GM19351 (cell line): Measurements from ENCODE around the gene MYRF.

Source experiments
- ATAC-seq: cut with Tn5 transposase; IDR thresholded peaks from one replicate; pipeline ENCODE4 v1.9.1; 2021; ENCODE audit warnings: mild to moderate bottlenecking, moderate library complexity; ENCODE audit not compliant: unreplicated experiment

MYRF gene

DNA sequence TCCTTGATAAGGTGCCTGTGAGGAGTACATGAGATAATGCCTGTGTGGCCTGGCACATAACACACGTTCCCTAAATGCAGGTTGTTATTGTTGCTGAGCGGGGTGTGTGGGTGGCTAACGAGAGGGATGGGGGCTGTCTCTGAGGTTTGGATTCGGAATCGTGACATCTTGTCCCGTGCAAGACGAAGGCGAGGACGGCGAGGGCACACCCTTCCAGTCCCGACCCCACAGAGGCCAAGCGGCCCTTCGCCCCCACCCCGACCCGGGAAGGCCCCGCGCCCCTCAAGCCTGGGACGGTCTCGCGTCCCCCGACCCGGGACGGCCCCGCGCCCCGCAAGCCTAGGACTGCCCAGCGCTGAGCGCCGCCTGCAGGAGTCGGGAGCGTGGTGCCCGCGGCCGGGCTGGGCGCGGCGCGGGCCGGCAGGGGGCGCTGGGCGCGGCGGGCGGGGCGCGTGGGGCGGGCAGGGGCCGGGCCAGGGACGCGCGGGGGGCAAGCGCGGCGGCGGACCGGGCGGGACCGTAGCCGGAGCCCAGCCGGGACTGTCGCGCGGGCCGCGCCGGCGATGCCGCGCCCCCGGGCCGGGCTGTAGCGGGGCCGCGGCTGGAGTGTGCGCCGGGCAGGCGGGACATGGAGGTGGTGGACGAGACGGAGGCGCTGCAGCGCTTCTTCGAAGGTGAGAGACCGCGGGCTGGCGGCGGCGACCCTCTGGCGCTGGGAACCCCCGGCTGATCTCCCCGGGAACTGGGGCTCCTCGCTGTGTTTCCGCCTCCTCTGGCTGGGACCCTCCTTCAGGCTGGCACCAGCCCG, at the start of gene MYRF:
MYRF (plus strand) TSS at position 520 of the 808 bp plus-strand sequence; CDS start at position 629, 109 bp downstream.
- ATAC-seq = peak; percentile 40

DNA sequence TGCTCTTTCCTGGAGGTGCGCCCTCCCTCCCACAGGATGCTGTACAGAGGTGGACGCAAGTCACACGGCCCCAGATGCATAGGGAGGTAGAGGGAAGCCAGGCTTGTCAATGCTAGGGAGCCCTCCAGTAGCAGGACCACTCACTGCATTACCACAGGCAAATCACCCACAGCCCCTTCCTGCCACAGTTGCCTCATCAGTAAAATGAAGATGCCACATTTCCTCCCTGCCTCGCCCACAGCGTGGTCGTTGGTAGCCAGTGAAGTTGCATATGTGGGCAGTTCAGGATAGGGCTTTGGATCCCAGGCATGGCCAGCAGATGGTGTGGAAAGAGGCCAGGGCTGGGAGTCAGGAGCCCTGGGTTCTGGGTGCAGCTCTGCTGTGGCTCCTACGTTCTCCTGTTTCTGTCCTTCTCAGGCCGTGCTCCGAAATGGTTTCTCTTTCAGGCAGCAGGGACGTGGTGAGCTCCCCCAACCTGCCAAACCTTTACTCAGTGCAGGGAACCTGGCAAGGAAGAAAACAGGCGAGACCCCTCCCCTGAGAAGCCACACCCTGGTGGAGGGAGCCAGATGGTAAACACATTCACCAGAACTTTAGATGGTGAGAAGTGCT, 49.6 kb upstream of the MYRF start:
- no peak for ATAC-seq

DNA sequence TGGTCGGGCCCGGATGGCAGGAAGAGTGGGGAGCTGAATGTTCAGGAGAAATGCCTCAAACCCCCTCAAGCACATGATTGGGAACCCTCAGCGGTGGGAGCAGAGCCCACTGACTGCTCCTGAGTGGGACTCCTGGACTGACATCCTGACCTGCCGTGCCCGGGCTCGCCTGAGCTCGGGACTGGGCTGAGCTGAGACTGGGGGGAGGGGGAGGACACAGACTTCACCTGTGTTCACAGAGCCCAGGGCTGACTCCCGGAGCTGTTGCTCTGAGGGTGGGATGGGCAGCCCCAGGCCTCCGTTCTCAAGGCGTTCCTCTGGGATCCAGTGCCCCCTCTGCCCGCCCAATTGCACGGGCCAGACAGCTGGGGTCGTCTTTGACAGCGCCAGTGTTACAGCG, 47.6 kb upstream of the MYRF start:
- no peak for ATAC-seq

DNA sequence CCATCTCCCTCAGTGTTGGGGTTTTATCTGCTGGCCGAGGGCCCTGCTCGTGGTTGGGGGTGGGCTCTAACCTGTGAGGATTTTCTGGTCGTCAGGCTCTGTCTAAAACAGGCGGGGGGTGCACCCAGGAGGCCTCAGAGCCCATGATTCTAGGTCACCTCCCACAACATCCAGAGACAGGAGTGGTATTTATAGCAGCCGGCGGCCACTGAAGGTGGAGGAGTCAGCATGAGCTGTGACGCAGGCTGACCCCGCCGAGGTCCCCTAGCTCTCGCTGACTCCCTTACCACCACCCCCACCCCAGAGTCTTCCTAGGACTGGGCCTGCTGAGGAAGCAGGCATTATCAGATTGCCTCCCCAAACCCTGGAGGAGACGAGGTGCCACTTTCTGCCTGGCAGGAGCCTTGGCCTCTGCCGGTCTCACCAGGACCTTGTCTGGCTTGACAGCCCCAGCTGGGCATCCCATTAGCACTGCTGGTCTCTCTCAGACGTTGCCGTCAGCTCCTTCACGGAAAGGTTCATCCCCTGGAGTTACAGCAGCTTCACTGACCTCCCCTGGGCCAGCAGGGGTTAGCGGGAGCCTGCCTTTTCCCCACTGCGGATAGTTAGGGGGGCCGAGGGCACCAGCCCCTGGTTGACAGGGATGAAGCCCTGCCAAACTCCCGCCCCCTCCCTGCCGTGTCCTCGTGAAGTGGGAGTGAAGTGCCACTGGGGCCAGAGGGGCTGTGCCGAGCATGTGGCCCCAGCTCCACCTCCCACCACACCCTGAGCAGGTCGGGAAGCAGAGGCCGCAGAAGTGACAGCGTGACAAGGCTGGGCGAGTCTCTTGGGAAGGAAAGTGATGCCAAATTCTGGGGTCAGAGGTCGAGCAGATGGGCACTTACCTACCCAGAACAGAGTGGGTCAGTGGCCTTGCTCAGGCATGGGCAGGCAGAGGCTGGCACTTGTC, 45.7 kb upstream of the MYRF start:
- ATAC-seq = no peak

DNA sequence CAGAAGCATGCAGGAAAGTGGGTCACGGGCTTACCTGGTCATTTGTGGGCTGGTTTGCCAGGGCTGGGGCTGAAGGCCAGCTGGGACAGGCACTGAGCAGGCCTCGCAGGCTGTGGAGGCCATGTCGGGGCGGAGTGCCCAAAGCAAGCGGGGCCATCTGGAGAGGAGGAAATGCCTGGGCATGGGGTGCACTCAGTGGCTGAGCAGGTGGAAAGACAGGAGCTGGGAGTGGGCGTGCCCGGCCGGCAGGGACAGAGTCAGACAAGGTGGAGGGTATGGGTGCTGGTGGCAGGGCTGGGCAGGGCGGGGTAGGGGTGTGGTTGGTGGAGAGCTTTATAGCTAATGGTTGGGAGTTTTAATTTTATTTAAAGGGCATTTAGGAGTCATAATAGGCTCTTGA, 44.9 kb upstream of the MYRF start:
- ATAC-seq = no peak

DNA sequence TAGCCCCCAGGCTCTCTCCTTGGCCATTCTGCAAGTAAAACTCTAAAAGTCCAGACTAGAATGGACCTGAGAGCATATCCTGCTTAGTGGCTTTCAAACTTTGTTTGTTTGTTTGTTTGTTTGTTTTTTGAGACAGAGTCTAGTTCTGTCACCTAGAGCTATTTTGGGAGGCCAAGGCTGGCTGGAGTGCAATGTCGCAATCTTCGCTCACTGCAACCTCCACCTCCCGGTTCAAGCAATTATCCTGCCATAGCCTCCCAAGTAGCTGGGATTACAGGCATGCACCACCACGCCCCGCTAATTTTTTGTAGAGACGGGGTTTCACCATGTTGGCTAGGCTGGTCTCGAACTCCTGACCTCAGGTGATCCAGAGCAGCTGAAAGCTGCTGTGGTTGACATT, 43.3 kb upstream of the MYRF start:
- no peak for ATAC-seq

DNA sequence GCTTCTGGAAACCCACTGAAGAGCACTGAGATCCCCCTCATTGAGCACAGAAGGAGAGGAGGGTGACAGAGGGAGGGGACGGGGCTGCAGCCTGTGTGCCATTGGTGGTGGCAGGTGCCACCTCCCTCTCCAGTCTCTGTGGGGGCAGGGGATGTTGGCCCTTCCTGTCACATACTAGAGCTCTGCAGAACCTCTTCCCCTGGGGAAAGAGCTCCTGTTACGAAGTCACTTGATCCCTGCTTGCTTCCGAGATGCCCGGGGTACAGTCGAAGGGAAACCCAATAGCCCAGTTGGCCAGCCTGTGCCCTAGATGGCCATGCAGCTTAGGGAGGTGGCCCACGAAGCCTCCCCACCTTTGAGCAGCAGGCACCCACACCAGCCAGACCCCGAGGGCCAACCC, 42.9 kb upstream of the MYRF start:
- no peak for ATAC-seq

DNA sequence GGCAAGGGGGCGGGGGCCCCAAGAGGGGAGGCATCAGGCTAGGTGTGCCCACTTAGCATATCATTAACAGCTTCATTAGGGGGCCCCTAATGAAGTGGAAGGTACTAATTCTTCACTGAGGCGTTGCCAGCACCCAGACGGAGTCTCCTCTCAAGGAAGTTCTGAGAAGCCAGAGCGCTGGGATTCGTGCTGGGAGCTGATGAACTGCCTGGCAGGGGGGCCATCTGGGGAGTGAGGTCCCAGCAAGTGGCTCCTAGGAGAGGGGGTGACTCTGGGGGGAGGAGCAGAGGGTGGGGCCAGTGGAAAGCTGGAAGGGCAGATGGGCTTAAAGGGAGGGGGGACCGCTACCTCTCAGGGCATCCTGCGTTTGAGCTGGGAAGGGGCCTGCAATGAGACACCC, 42.4 kb upstream of the MYRF start:
- no peak for ATAC-seq

DNA sequence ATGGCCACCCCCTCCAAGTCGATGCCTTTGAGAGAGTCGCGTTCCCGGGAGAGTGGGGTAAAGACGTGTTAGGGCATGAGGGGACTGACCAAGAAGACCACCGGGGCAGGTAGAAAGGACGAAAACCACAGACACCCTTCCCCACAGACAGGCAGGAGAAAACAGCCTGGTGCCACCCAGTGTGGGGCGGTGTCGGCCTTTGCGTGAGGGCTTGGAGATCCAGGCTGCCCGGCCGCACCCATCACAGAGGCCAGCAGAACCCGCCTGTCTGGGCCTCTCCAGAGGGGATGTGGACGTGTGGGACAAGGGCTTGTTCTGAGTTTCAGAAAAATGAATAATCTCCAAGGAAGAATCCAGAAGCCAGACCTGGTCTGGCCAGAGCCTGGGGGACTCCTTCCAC, 41.4 kb upstream of the MYRF start:
- ATAC-seq = no peak

DNA sequence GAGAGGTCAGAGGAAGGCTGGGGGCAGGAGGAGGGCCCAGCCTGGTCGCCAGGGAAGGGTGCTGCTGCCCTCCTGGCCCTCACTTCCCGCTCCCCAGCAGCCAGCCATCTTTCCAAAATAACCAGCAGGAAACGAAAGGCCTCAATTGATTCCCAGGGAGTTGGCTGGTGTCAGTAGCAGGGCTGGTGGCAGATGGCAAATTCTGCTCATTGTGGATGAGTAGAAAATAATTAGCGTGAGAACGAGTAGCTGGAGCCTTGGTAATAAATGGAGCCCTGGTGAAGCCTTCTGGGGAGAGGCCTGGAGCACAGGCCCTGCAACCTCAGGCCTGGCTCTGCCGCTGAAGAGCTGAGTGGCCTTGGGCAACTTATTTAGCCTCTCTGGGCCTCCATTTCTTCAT, 40.9 kb upstream of the MYRF start:
- no peak for ATAC-seq

DNA sequence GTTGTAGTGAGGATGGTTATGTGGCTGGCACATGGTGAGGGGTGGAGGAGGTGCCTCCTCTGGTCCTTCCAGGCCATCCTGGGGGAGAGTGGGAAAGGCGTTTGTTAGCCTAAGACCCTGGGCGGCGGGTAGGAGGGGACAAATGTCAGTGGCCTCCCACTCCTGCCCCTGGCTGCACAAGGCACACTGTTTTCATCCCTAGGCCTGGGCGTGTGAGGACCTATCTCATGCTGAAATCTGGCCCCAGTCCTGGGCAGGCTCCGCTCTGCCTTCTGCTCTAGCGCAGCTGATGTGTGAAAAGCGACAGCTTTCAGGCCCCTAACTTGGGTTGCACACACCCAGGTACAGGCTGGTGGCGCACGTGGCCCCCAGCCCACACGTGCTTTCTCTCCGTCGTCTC, 40.1 kb upstream of the MYRF start:
- ATAC-seq = no peak

DNA sequence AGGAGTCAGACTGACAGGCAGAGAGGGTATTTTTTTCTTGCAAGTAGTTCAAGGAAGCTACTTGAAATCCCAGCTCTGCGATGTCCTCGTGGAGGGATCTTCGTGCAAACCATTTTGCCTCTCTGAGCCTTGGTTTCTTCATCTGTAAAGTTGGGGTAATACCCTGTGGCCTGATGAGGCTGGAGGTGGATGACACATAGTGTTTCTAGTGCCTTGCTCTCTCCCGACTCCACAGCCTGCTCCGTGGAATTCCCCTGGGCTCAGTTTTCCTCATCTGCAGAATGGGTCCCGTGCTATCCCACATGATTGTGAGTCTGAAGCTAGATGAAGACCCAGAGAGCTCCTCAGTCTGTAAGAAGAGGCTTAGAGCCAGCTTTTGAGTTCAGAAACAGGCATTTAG, 39.6 kb upstream of the MYRF start:
- no peak for ATAC-seq

DNA sequence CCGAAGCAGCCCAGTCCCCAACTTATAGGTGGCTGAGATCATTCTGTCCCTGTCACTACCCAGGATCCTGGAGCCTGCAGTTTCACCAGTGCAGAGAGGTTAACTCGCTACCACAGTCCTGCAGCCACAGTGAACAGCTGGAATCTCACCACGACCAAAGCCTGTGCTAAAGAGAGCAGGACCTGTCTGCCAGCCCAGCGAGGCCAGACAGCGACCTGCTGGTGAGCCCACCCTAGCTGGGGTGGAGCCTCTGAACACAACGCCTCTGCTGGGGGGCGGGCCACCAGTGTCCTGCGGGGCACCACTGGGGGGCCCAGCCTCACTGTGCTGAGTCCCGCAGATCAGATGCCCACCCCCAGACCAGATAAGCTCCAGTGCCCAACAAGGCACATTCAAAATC, 39.0 kb upstream of the MYRF start:
- no peak for ATAC-seq

DNA sequence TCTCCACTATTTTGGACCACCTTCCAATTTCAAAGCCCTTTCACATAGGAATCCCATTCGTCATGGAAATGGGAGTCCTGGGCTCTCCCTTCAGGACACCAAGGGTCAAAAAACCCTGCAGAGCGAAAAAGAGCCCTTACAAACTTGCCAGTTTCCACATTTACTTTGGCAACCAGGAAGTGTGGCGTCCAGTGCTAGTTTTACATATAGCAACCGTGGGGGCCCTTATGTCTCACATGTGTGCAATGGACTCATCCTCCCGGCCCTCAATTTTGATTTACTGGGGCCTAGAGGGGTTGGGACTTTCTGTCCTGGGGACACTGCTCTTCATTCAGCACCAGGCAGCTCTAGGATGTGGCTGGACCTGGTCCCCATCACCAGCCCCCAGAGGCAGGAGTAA, 38.5 kb upstream of the MYRF start:
- ATAC-seq = no peak

DNA sequence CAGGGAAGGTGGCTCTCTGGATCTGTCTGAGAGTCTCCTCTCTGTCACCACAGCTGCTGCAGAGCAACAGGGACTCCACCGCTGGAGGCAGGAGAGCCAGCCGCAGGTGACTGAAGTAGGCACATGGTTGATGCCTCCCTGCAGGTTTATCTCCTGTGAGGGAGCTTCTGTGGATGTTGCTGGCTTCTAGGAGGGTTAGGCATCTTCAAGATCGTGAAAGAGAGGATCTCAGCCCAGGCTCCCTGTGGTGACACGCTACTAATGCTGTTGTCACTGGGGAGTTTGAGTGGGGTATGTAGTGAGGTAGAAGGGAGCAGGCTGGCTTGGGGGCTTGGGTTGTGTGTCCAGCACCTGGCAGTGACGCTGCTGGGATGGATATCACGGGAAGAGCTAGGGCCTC, 38.1 kb upstream of the MYRF start:
- ATAC-seq = no peak

DNA sequence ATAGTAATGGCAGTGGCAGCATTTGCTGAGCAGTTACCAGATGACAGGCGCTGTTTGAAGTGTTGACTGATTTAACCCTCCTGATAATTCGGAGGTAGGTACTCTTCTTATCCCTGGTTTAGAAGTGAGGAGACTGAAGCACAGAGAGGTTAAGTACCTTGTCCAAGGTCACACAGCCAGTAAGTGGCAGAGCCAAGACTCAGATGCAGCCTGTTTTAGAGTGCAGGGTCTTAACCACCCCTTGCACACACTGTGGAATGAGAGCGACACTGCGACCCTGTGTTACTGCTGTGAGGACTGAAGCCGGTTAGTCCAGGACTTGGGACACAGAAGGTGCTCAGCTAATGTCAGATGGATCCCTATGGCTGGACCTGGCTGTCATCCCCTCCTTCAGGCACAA, 37.5 kb upstream of the MYRF start:
- no peak for ATAC-seq

DNA sequence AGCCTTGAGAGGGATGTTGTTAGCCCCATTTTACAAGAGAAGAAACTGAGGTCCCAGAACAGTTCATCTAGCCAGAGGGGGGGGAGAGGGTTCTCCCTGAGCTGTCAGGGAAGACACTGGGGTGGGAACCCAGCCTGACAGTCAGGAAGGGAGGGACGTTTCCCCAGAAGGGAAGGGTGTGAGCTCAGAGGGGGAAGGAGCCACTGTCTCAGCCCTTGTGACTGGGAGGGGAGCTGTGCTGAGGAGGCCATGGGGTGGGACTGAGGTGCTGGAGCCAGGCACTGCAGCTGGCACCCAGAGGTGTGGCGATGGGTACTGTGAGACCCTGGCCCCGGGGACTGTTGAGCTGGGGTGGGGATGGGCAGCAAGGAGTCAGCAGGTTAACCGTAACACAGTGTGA, 36.6 kb upstream of the MYRF start:
- ATAC-seq = no peak

DNA sequence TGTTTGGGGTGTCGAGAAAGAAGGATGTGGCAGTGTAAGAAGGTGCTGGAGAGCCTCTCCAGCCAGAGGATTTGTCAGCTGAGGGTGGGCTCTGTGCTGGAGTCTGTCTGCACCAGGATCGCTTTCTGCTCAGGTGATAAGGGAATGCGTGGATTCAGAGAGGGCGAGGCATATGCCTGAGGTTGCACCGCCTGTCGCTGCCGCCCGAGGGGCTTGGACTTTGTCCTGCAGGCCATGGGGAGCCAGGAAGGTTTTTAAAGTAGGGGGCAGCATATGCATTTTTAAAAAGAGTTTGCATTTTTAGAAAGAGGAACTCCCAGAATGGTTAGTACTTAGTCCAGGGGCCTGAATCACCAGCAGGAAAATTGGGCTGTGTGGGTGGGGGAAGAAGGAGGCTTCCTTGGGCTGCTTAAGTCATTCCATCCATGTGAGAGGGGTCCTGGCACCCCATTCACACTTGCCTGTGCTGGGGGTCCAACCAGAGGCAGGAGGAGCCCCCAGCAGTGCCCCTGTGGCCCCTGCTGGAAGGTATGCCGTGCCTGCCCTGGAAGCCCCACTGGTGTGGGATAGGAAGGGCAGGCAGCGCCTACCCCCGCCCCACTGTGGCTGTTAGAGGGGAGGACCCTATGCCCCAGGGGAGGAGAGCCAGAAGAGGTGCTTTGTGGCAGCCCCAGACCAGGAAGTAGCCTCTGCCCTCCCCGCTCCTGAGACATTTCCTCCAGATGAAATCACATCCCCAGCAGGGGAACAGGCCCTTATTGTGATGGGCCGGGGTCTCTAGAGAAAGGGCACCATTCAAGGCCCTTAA, 35.8 kb upstream of the MYRF start:
- no peak for ATAC-seq

DNA sequence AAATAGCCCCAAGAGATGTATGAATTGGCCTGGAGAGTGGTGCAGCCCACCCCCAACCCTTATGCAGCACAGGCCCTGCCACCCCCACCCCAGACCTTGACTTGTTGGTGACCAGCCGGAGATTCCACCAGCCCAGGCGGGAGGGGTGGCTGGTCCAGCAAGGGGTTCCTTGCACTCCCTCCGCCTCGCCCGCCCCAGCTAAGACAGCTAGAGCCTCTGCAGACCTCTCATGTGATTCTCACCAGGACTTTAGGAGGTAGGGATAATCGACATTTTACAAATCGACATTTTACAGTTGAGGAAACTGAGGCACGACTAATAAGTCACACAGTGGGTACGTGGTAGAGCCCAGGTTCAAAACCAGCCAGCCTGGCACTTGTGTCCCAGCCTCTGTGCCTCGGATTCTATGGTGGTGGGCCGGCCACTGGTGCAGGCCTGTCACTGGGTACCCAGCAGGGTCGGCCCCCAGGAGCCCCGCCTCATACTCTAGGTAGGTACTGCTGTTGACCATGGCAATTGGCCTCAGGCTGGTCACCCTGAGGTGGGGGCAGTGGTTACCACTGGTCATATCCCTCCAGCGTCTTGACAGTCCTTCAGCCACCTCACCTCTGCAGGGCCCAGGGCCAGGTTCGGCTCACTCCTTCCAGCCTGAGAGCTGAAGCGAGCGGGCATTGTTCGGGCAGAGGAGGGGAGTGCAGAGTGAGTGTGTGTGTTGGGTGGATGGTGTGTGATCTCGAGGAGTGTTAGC, 35.0 kb upstream of the MYRF start:
- no peak for ATAC-seq

DNA sequence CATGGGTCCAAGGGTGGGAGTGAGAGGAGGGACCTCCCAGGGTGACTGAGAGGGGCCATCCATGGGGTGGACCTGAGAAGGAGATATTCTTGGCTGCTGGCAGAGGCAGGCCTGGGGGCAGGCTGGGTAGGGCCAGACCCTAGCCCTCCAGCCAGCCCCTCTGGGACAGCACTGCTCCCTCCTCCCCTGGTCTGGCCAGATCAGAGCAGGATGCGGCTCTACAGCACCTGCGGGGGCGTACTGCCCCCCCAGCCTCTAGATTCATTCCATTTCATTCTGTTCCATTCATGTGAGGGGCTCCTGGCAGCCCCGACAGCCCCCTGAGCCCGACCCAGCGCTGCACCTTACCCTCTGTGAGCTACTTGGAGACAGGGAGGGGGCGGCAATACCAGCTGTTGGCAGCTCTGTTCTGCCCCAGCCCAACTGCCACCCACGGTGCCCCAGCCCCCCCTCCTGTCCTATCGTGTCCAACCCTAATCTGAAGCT, 34.3 kb upstream of the MYRF start:
- ATAC-seq = no peak
